Stimulated activated effector memory CD8-positive, alpha-beta T cell treated with anti-CD3 and anti-CD28 coated beads, Interleukin-12 subunit alpha, Interleukin-12 subunit beta, amount 100 ng/mL, for 72 hours (primary cell): ENCODE data around the gene DDX21.
A peak's percentile ranks its signal among the peaks of the same experiment; 100 is the strongest.
"Not testable (repeated sequence)": the region's sequence is repeated elsewhere in the genome, so short reads cannot be mapped to it uniquely, and the experiment has no call there.

Experiments used
- ATAC-seq: fragments of 150-1000 bp; cut with Tn5 transposase; 2 replicates; pipeline ENCODE4 v1.10.0; 2021
- DNase-seq, 2 donors: peaks; one replicate each; pipeline ENCODE4 v3.0.0; 2021 to 2022; ENCODE audit warnings: low spot score in 2 of 2
- H3K27ac Mint-ChIP-seq: one replicate; pipeline ENCODE4 v1.8.0; 2022; ENCODE audit warnings: mild to moderate bottlenecking, mixed read lengths
- H3K36me3 Mint-ChIP-seq: one replicate; pipeline ENCODE4 v1.8.0; 2022; ENCODE audit warnings: mild to moderate bottlenecking, mixed read lengths
- H3K4me1 Mint-ChIP-seq: one replicate; pipeline ENCODE4 v1.8.0; 2022; ENCODE audit warnings: mixed read lengths
- H3K4me3 Mint-ChIP-seq: one replicate; pipeline ENCODE4 v1.8.0; 2022; ENCODE audit warnings: mild to moderate bottlenecking, mixed read lengths
- H3K9me3 Mint-ChIP-seq: one replicate; pipeline ENCODE4 v1.8.0; 2022; ENCODE audit warnings: mixed read lengths

Gene DDX21

DNA sequence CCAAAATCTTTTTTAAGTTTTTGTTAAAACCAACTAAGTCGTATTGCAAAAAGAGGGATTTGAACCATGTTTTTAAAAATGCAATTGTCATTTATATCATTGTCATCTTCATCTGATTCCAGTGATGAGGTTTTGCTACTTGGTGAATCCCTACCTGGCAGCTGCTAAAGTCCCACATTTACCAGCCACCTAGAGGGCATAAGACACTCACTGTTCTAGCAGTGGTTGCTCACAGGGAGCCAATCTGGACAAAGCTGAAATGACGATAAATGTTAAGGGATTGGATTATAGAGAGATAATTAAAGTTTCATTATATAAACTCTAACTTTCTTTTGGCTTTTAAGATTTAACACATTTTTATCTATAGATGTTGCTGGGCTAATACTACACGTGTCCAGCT is 51.3 kb downstream of the DDX21 start:
- DNase-seq = peak in 1 of 2 donors; percentile 2
- Mint-ChIP-seq H3K9me3 (no peaks in the 10 kb centered on the region), H3K27ac (no peak overlapping the region), H3K36me3 (peaks cover 70% of the 10 kb centered on the region), H3K4me3 (no peak overlapping the region), H3K4me1 (no peaks in the 10 kb centered on the region)
- ATAC-seq = no peak

DNA sequence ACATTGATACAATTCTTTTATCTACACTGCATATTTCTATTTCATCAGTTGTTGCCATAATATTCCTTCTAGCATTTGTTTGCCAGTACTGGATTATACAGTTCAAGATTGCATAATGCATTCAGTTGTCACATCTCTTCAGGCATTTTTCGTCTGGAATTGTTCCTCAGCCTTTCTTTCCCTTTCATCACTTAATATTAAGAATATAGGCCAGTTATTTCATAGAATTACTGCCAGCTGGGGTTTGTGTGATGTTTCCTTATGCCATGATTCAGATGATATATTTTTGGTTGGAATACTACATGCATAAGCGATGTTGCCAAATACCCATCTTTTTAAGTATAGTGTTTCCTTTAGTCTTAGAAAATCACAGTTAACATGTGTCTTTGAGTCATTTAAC is 53.4 kb downstream of the DDX21 start:
- ATAC-seq (no peak), DNase-seq (no peak)
- peaks cover 11% of the 10 kb centered on the region for H3K4me1 Mint-ChIP-seq
- H3K27ac Mint-ChIP-seq = no peak overlapping the region
- H3K9me3 Mint-ChIP-seq = no peaks in the 10 kb centered on the region
- no peak overlapping the region for H3K4me3 Mint-ChIP-seq
- H3K36me3 Mint-ChIP-seq = peaks cover 74% of the 10 kb centered on the region

DNA sequence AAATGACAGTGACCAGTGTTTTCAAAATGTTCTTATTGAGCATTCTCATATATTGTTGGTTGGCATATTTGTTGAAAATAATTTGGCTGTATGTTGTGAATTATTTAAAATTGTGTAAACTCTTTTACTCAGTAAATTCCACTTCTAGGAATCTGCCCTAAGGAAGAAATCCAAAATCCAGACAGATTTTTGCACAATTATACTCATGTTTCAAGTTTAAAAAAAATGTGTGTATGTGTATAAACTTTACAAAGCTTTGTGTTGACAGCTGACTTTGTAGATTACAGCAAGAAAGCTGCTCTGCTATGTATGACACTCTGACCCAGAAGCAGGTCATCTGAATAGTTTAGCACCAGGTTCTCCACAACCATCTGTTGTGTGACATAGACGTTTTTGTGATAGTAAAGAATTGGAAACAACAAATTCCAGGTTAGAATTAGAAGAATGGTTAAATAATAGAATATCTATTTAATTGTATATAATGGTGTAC is 54.2 kb downstream of the DDX21 start:
- DNase-seq (no peak), ATAC-seq (no peak)
- Mint-ChIP-seq H3K4me1 (peaks cover 11% of the 10 kb centered on the region), H3K27ac (no peak overlapping the region), H3K9me3 (no peaks in the 10 kb centered on the region), H3K4me3 (no peak overlapping the region), H3K36me3 (peaks cover 73% of the 10 kb centered on the region)

DNA sequence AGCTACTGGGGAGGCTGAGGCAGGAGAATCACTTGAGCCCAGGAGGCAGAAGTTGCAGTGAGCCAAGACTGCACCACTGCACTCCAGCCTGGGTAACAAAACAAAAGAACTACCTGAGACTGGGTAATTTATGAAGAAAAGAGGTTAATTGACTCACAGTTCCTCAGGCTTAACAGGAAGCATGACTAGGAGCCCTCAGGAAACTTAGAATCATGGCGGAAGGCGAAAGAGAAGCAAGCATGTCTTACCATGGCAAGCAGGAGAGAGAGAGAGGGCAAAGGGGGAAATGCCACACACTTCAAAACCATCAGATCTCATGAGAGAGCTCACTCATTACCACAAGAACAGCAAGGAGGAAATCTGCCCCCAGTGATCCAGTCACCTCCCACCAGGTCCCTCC is 56.8 kb downstream of the DDX21 start:
- Mint-ChIP-seq H3K4me1 (peaks cover 11% of the 10 kb centered on the region), H3K27ac (peak overlapping the region; percentile 72), H3K36me3 (peaks cover 56% of the 10 kb centered on the region)
- peak; percentile 82 for ATAC-seq
- DNase-seq, H3K9me3 Mint-ChIP-seq, H3K4me3 Mint-ChIP-seq: not testable (repeated sequence)

DNA sequence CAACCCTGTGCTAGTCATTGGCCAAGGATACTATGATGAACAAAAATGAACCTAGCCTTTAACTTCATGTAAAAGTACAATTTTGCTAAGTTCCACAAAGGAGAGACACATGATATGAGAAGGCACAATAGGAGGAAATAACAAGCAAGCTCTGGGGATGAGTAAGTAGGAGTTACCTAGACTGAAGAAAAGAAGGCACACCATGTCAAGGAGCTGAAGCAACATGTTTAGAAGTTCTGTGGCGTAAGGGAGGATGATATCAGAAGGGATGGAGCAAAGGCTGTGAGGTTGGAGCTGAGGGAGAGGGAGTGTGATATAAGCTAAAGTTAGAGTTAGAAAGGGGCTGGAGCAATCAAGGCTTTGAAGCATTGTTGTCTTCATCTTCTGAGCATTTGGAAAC is 58.2 kb downstream of the DDX21 start:
- ATAC-seq (no peak), DNase-seq (no peak)
- H3K36me3 Mint-ChIP-seq = peaks cover 42% of the 10 kb centered on the region
- peaks cover 11% of the 10 kb centered on the region for H3K4me1 Mint-ChIP-seq
- H3K4me3 Mint-ChIP-seq = no peak overlapping the region
- peak overlapping the region; percentile 8 for H3K27ac Mint-ChIP-seq
- no peaks in the 10 kb centered on the region for H3K9me3 Mint-ChIP-seq

DNA sequence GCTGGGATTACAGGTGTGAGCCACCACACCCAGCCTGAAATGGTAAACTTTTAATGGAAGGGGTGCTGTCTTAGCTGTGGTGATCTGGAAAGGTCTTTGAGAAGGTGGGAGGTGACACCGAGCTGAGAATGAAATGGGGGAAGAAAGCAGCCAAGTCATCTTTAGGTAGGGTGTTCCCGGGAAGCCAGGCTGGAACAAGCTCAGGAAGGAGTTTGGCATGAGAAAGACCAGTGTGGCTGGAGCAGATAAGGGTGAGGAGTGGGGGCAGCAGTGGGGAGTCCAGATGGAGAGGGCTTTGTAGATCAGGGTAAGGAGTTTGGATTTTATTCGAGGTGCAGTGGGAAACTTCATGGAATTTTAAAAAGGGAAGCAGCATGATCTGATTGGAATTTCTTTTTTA is 62.6 kb downstream of the DDX21 start:
- peak overlapping the region; percentile 59 for H3K27ac Mint-ChIP-seq
- H3K36me3 Mint-ChIP-seq = peaks cover 6% of the 10 kb centered on the region
- DNase-seq (no peak), ATAC-seq (no peak)
- H3K4me1 Mint-ChIP-seq = peaks cover 4% of the 10 kb centered on the region
- no peak overlapping the region for H3K4me3 Mint-ChIP-seq
- no peaks in the 10 kb centered on the region for H3K9me3 Mint-ChIP-seq

DNA sequence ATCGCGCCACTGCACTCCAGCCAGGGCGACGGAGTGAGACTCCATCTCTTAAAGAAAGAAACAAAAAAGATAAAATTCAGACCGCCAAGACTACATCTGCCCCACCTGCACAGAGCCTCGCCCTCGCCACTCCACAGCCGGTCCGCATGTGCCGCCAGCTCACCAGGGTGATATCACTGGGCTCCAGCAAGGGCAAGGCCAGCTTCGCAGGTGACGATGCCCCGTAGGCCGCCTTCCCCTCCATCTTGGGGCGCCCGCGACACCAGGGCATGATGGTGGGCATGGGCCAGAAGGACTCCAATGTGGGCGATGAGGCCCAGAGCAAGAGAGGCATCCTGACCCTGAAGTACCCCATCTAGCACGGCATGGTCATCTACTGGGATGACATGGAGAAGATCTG is 66.6 kb downstream of the DDX21 start:
- Mint-ChIP-seq H3K9me3 (no peaks in the 10 kb centered on the region), H3K36me3 (no peaks in the 10 kb centered on the region), H3K4me3 (no peak overlapping the region), H3K4me1 (peaks cover 6% of the 10 kb centered on the region), H3K27ac (no peak overlapping the region)
- DNase-seq (no peak), ATAC-seq (no peak)

DNA sequence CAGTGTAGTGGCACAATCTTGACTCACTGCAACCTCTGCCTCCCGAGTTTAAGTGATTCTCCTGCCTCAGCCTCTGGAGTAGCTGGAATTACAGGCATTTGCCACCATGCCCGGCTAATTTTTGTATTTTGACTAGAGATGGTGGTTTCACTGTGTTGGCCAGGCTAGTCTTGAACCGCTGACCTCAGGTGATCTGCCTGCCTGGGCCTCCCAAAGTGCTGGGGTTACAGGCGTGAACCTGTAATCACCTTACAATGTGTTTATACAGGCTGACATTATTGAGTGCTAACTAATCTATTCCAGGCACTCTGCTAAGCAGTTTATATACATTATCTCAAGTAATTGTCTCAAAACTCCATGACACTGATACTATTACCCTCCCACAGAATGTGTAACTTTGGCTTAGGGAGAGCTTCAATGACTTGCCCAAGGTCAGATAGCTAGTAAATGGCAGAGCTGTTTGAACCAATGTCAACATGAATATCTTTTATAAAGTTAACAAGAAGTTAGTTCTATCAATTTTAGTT is 69.5 kb downstream of the DDX21 start:
- H3K36me3 Mint-ChIP-seq = no peaks in the 10 kb centered on the region
- ATAC-seq (no peak), DNase-seq (no peak)
- no peak overlapping the region for H3K4me3 Mint-ChIP-seq
- H3K27ac Mint-ChIP-seq = no peak overlapping the region
- H3K4me1 Mint-ChIP-seq = peaks cover 10% of the 10 kb centered on the region
- no peaks in the 10 kb centered on the region for H3K9me3 Mint-ChIP-seq

DNA sequence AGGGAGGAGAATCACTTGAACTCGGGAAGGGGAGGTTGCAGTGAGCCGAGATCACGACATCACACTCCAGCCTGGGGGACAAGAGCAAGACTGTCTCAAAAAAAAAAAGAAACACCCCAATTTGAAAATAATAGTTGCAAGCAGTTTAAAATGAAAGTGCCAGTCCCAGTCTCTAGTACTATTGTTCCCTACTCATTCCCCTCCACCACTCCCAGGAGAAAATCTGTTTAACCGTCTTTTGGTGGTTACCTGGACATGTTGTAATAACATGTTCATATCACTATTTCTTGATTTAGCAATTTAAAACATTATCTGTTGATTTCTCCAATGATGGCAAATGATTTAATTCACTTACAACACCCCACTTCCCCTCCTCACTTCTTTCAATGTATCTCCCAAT is 77.3 kb downstream of the DDX21 start:
- no peaks in the 10 kb centered on the region for H3K4me1 Mint-ChIP-seq
- no peak for DNase-seq
- no peaks in the 10 kb centered on the region for H3K36me3 Mint-ChIP-seq
- no peaks in the 10 kb centered on the region for H3K9me3 Mint-ChIP-seq
- H3K27ac Mint-ChIP-seq = no peak overlapping the region
- no peak overlapping the region for H3K4me3 Mint-ChIP-seq
- ATAC-seq = no peak
